HG03558 (cell line): ENCODE measurements around the gene CCDC102B.
"Not testable (repeated sequence)": the region's sequence is repeated elsewhere in the genome, so short reads cannot be mapped to it uniquely, and the experiment has no call there.

Experiments used
- ATAC-seq: cut with Tn5 transposase; IDR thresholded peaks from one replicate; pipeline ENCODE4 v1.9.1; 2021; ENCODE audit warnings: moderate number of reproducible peaks; ENCODE audit not compliant: unreplicated experiment; ENCODE audit errors: extremely low read depth

Gene CCDC102B

GRCh38 chr18:68887410-68887809 lies 89.5 kb downstream of the CCDC102B start:
- ATAC-seq: no peak

- no peak for ATAC-seq
These were observed 95.5 kb downstream of the CCDC102B start for GRCh38 chr18:68893354-68893753.

DNA sequence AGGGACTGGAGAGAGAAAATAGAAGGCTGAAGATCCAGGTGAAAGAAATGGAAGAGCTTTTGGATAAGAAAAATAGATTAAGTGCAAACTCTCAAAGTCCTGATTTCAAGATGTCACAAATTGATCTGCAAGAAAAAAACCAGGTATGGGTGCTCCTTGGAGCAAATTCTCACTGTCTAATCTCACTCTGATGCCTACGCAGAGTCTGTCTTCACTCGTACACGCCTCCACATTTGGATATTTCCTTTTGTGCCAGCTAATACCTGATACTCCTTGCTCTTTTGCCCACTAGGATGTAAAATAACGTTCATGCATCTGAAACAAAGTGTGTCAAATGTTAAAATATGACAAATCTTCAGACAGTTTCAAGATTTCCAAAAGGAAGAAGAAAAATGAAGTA lies 99.4 kb downstream of the CCDC102B start:
- no peak for ATAC-seq

DNA sequence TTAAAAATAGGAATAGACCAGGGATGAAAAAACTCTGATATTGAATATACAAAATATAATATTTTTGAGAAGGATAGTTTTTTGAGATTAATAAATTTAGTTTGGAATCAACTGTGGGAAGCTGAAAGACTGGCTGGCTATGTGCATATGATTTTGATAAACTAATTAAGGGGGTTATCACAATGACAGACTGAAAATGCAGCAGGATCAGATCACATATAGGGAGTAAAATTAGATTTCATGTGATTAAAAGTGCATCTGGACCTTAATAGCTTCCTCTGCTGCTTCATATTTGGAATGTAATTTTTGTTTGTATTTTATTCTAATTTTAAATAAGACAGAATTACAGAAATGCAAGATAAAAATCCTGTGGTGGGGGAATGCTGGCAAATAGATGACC lies 111.7 kb downstream of the CCDC102B start:
- no peak for ATAC-seq

DNA sequence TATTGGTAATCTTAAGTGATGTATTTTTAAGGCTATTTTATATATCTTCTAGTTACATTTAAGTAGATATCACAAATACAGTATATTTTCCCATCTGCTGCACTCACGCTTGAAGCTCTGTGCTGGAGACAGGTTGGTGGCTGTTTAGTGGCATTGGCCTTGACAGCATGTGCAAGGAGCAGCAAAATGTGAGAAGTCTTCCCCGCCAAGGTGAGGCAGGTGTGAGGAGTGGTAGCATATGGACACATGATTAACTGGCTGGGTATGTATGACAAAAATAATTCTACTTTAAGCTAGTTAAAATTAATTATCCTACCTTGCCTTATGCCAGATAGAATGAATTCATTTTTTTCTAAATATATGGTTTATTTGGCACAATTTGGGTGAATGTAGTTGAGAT lies 117.2 kb downstream of the CCDC102B start:
- ATAC-seq: no peak

DNA sequence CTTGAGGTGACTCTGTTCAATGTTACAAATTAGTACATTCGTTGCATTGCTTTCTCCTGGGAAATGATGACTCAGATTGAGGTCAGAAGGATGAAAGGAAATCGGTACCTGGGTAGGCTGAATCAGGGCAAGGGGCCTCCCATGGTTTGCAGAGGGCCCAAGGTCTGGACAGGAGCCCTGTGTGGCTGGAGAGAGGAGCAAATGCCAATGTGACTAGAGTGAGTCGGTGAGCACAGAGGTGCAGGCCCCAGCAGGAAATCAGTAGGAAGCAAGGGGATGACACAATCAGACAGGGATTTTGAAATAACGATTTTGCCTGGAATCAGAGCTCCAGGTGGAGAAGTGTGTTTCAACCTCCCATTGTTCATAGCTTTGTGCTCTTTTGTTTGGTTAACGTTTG lies 118.9 kb downstream of the CCDC102B start:
- ATAC-seq: no peak

GRCh38 chr18:68918216-68918615 lies 120.3 kb downstream of the CCDC102B start:
- ATAC-seq: no peak

DNA sequence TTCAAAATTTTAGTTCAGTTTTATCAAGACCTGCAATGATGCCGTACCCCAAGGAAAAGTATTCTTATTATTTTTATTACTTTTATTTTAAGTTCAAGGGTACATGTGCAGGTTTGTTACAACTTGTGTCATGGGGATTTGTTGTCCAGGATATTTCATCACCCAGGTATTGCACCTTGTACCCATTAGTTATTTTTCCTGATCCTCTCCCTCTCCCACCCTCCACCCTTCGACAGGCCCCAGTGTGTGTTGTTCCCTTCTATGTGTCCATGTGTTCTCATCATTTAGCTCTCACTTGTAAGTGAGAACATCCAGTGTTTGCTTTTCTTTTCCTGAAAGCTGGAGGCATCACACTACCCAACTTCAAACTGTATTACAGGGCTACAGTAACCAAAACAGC lies 122.0 kb downstream of the CCDC102B start:
- no peak for ATAC-seq

DNA sequence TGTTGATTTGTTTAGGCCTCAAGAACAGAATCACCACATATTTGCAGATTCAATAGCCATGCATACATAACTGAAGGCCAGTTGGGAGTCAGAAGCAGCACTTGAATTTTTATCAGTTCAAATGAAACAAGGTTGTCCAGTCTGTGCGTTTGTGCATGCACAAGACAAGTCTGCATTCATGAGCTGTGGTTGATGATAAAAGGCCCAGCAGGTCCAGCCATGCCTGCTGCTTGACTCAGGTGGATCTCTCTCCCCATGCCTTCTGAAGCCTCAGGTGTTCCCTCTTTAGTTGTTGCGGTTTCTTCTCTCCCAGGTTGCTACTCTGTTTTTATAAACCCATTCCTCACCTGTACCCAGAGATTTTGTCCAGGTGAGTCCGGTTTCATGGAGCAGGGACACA lies 124.5 kb downstream of the CCDC102B start:
- no peak for ATAC-seq

- peak; percentile 78 for ATAC-seq
These were observed 127.4 kb downstream of the CCDC102B start for GRCh38 chr18:68925268-68925667.

DNA sequence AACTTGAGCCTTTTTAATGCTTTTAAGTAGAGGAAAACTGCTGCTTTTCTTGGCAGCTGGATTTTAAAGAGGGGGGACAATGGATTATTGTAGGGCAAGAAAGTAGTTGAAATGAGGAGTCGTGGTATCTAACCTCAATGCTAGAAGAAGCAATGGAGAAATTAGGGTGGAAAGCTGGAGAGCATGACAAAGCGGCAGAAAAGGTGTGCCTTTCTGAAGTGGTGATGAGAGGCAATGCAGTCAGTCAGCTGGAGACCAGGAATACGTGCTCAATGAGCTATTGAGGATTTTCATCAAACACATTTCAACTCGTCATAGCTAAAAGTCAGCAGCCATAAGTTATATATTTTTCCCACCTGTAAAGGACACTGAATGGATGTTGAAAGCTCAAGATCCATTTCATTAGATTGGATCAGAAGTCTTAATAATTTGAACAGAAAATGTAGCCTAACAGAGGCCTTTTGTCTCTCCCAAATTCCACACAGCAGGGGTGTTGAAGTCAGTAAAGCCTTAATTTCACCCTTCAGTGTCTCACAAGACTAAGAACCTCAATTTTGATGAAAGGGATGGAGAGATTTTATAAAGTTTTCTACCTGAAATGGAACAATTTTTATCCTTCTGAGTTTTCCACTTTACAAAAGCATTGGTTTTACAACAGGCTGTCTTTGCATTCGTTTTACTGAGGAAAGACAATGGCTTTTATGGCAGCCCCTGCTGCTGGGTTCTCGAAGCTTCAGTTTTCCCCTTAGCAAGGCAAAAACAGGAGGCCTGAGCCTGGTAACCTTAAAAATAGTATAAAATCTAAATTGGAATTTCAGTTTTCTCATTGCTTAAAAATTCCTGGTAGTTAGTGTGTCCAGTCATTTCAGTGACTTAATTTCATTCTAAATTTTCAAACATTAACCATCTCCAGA lies 131.1 kb downstream of the CCDC102B start:
- no peak for ATAC-seq

DNA sequence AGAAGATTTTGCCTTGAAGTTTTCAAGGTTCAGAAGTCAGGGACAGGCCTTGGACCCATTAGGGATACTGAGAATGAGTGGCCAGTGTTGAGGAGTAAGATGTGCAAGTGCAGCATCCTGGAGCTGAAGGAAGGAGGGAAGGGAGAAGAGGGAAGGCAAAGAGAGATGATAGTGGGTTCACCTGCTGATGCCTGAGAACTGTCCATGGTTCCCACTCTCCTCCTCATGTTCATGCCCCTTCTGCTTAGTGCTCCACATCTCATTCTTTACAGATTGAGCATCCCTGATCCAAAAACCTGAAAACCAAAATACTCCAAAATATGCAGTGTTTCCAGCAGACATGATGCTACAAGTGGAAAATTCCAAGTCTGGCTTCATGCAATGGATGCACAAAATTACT lies 137.8 kb downstream of the CCDC102B start:
- ATAC-seq: no peak

- ATAC-seq: no peak
These were observed 139.2 kb downstream of the CCDC102B start for GRCh38 chr18:68937029-68937599.

GRCh38 chr18:68940039-68940438 lies 142.2 kb downstream of the CCDC102B start:
- ATAC-seq: no peak

DNA sequence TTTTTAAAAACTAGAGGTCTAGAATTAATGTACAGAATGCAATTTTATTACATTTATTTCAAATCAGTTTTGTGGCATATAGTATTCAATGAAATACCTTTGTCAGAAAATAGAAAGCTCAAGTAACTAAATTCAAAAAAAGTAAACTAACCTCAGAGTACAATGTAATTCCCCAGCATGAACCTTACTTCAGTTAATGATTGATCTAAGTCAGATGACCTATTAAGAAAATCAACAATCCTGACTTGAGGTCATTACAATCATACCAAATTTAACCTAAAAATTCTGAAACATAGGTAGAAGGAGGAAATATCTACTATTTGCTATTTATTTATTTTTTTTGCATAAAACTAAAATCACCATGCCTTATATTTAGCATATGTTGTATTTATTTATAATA lies 142.9 kb downstream of the CCDC102B start:
- ATAC-seq: no peak

GRCh38 chr18:68942230-68942629 lies 144.3 kb downstream of the CCDC102B start:
- no peak for ATAC-seq

DNA sequence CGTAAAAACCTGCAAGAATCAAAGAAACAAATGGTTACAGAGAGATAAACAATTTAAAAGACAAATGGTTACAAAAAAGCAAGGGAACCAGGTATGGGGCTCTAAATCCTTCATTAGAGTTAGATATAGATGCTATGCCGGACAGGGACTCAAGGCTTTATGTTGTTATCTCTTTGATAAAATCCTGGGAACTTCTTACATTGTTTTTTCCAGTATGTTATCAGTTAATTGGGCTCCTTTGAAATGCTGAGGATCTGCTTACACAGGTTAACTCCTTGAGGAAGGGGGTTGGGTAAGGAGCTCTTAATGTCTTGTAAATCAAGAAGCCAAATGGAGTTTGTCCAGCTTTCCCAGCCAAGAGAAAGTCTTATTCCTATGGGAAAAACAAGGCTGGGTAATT lies 146.0 kb downstream of the CCDC102B start:
- ATAC-seq: not testable (repeated sequence)

DNA sequence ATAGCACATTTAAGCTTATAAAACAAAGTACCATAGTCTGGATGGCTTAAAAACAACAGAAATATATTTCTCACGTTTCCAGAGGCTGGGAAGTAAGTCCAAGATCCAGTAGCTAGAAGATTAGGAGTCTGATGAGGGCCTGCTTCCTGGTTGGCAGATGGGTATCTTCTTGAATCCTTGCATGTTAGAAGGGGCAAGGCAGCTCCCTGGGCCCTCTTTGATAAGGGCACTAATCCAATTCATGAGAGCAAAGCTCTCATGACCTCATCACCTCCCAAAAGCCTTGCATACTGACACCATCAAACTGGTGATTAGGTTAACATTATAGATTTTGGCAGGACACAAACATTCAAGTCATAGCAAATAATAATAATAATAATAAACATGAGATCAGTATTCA lies 146.4 kb downstream of the CCDC102B start:
- ATAC-seq: no peak

DNA sequence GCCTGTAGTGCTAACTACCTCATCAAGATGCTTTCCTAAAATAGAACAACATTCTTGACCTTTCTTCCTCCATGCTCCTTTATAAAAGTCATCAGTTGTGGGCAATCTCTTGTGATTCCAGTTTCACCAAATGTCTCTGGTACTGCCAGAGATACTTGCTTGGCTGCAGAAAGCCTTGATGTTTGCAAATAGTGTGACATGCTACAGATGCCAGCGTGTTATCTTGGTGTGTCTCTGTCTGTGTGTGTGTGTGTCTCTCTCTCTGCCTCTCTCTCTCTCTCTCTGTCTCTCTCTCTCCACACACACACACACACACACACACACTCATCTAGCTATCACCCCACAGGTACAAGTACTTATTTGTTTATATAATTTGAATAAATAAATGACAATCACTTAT lies 146.9 kb downstream of the CCDC102B start:
- no peak for ATAC-seq

GRCh38 chr18:68948622-68949021 lies 150.7 kb downstream of the CCDC102B start:
- ATAC-seq: no peak

DNA sequence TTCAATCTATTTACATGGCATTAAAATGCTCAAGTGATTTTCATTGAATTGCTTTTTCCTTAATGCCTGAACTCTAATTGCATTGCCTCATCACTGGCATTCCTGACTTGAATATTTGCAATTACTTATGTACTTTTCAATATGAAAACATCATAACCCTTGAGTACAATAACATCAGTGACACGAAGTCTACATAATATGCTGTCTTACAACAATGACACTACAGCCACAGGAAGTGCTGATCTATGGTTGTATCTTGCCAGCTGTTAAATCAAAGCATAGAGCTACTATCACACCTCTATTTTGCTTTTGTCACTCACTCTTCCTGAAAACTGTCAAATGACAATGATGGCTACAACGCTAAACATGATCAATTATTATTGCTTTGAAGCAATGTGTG lies 156.9 kb downstream of the CCDC102B start:
- ATAC-seq: no peak

GRCh38 chr18:68956650-68957049 lies 158.8 kb downstream of the CCDC102B start:
- no peak for ATAC-seq
